NB4 (cell line): ENCODE data around the gene SLC39A11.

Source experiments
- DNase-seq: peaks from one replicate; pipeline ENCODE4 v3.0.0; 2010; ENCODE audit warnings: low read depth
- H3K4me3 ChIP-seq: one replicate; pipeline ENCODE4 v1.5.1; 2011; ENCODE audit warnings: mild to moderate bottlenecking, low read depth, low read length, moderate library complexity
- CTCF ChIP-seq: IDR thresholded peaks from one replicate; pipeline ENCODE4 v1.5.1; 2012; ENCODE audit warnings: low read depth, low read length
- MAX ChIP-seq: IDR thresholded peaks from 2 replicates; pipeline ENCODE4 v1.6.1; 2011; ENCODE audit warnings: low read depth, low read length
- MYC ChIP-seq: IDR thresholded peaks from 2 replicates; pipeline ENCODE4 v1.6.1; 2011; ENCODE audit warnings: low read depth, low read length
- POLR2A ChIP-seq: IDR thresholded peaks from 2 replicates; pipeline ENCODE4 v1.6.1; 2011; ENCODE audit warnings: mild to moderate bottlenecking; ENCODE audit not compliant: insufficient read length; ENCODE audit errors: extremely low read depth

The SLC39A11 gene

GRCh38 chr17:72693956-72694355 is 398.5 kb downstream of the SLC39A11 start:
- TF ChIP-seq CTCF (no peak), POLR2A (no peak), MAX (no peak), MYC (no peak)
- no peak for DNase-seq
- no peak overlapping the region for H3K4me3 ChIP-seq

GRCh38 chr17:72693151-72693878 is 399.2 kb downstream of the SLC39A11 start:
- no peak overlapping the region for H3K4me3 ChIP-seq
- TF ChIP-seq POLR2A: no peak
- TF ChIP-seq CTCF: no peak
- no peak for TF ChIP-seq MYC
- no peak for TF ChIP-seq MAX
- DNase-seq: no peak

- TF ChIP-seq POLR2A (no peak), MYC (no peak), MAX (no peak), CTCF (no peak)
- no peak overlapping the region for H3K4me3 ChIP-seq
- no peak for DNase-seq
Observed at GRCh38 chr17:72692676-72693075, 399.8 kb downstream of the SLC39A11 start.

GRCh38 chr17:72691586-72691985 is 400.9 kb downstream of the SLC39A11 start:
- TF ChIP-seq CTCF (no peak), MAX (no peak), POLR2A (no peak), MYC (no peak)
- DNase-seq: no peak
- H3K4me3 ChIP-seq: no peak overlapping the region

GRCh38 chr17:72691017-72691416 is 401.5 kb downstream of the SLC39A11 start:
- no peak overlapping the region for H3K4me3 ChIP-seq
- TF ChIP-seq CTCF: no peak
- no peak for TF ChIP-seq MAX
- no peak for TF ChIP-seq MYC
- no peak for TF ChIP-seq POLR2A
- no peak for DNase-seq
